Heart left ventricle (tissue), 13 donors: ENCODE measurements around the gene XXYLT1.

Experiments used
- CTCF ChIP-seq, 12 donors: fragments of 200-600 bp; sonication (generic) in 4 of 12; IDR thresholded peaks; one replicate each; pipeline versions ENCODE4 v1.5.0 to v1.8.0; 2018 to 2022; ENCODE audit warnings: antibody characterized with exemption in 12 of 12, mild to moderate bottlenecking in 5 of 12
- POLR2A ChIP-seq, 2 donors: fragments of 450-650 bp; IDR thresholded peaks; one replicate each; pipeline ENCODE4 v1.6.1; 2017; ENCODE audit warnings: antibody characterized with exemption in 2 of 2, mild to moderate bottlenecking in 2 of 2, moderate library complexity in 2 of 2
- donor health status: ischemic (EF 13 %, LVEDD 7.1; RV severe dilation, severe dysfunction).
- donor health status: DM: no; HTN: yes; CAD: no.
- donor health status: DM: no; HTN: no; CAD: no.
- donor health status: ischemic (EF 25% LVEDD 6.9; RV normal size, moderate dysfunction).
- donor health status: ischemic (EF 25% LVEDD 5.7; RV mildly dilated, moderate dysfunction).
- donor health status: ischemic (EF 35%, LVEDD 5.7; RV mildly dilated, moderate dysfunction).
- donor health status: nonischemic (EF 11% LVEDD 7.7; RV severe dilation, severe dysfunction).
- donor health status: DM: yes; HTN: yes; CAD: no.
- donor health status: PGD.
- donor health status: ischemic (EF 29% LVEDD 5.4; RV normal size, mild dysfunction).
- donor health status: nonischemic (EF 23%, LVEDD 6.1; RV moderate dilation, normal function).

GRCh38 chr3:195285372-195285771 lies 14.4 kb upstream of the XXYLT1 start:
- TF ChIP-seq CTCF (IDR thresholded peaks at IDR 0.05), result no peak
- TF ChIP-seq POLR2A (IDR thresholded peaks at IDR 0.05), result no peak
